HEK293 (cell line): ENCODE data around the gene TRIP4.

Experiments used
- CTCF ChIA-PET: fragments of 350-600 bp; formaldehyde crosslinking; extraction: SDS; loops from one replicate; lab custom pipeline; 2021; ENCODE audit warnings: antibody characterized with exemption; lab: Yijun Ruan, JAX
- POLR2A ChIA-PET: fragments of 300-600 bp; formaldehyde crosslinking; extraction: SDS; loops from one replicate; lab custom pipeline; 2020; ENCODE audit warnings: antibody characterized with exemption, inconsistent platforms; lab: Yijun Ruan, JAX
- H3K27ac ChIP-seq: fragments of 200-500 bp; sonication (Bioruptor generic); 2 replicates; pipeline ENCODE4 v1.5.1; 2014; ENCODE audit warnings: low read depth, low read length, control low read depth, inconsistent platforms; ENCODE audit errors: extremely low read depth
- H3K36me3 ChIP-seq, 2 experiments: fragments of 200-500 bp in 1 of 2; sonication (Bioruptor generic) in 1 of 2; 1 replicate in 1 of 2; 2 replicates in 1 of 2; pipeline ENCODE4 v1.5.1; 2014 to 2017; ENCODE audit warnings: inconsistent platforms in 2 of 2, low read length in 2 of 2; ENCODE audit not compliant: control insufficient read depth in 2 of 2, insufficient read depth in 1 of 2
- H3K4me1 ChIP-seq: fragments of 200-500 bp; sonication (Bioruptor generic); 2 replicates; pipeline ENCODE4 v1.5.1; 2014; ENCODE audit warnings: mild to moderate bottlenecking, low read length, inconsistent platforms; ENCODE audit not compliant: control insufficient read depth, insufficient read depth
- H3K4me3 ChIP-seq: 2 replicates; pipeline ENCODE4 v1.5.1; 2011; ENCODE audit warnings: low read depth, mild to moderate bottlenecking, control low read depth, low read length, moderate library complexity
- H3K9me3 ChIP-seq: fragments of 200-500 bp; sonication (Bioruptor generic); 2 replicates; pipeline ENCODE4 v1.5.1; 2014; ENCODE audit warnings: low read depth, low read length, inconsistent platforms; ENCODE audit not compliant: control insufficient read depth, insufficient read depth
- BCL11A ChIP-seq: fragments of 450-650 bp; formaldehyde crosslinking; IDR thresholded peaks from 2 replicates; pipeline ENCODE4 v1.5.1; 2016; ENCODE audit warnings: low read depth, missing biosample characterization, missing genetic modification characterization
- GLI2 ChIP-seq: fragments of 450-650 bp; formaldehyde crosslinking; IDR thresholded peaks from 2 replicates; pipeline ENCODE4; 2017; ENCODE audit warnings: missing biosample characterization, missing genetic modification characterization, low read depth, borderline replicate concordance
- HOXD13 ChIP-seq: sonication (generic); formaldehyde crosslinking; IDR thresholded peaks from 2 replicates; pipeline ENCODE4 v1.8.0; 2022; ENCODE audit warnings: missing genetic modification reagents, borderline replicate concordance
- KLF7 ChIP-seq: fragments of 450-650 bp; formaldehyde crosslinking; IDR thresholded peaks from 2 replicates; pipeline ENCODE4 v1.5.1; 2016; ENCODE audit warnings: missing biosample characterization, missing genetic modification characterization, borderline replicate concordance
- RBAK ChIP-seq: fragments of 450-650 bp; formaldehyde crosslinking; IDR thresholded peaks from 2 replicates; pipeline ENCODE4 v1.5.1; 2016; ENCODE audit warnings: missing biosample characterization, missing genetic modification characterization
- REPIN1 ChIP-seq: fragments of 450-650 bp; formaldehyde crosslinking; IDR thresholded peaks from 2 replicates; pipeline ENCODE4 v1.5.1; 2017; ENCODE audit warnings: missing biosample characterization, missing genetic modification characterization, low read depth
- SETDB1 ChIP-seq: IDR thresholded peaks from one replicate; pipeline ENCODE4 v1.6.1; 2017; ENCODE audit warnings: mild to moderate bottlenecking, low read length, moderate library complexity, mixed read lengths; ENCODE audit not compliant: insufficient read length
- SP7 ChIP-seq: fragments of 450-650 bp; formaldehyde crosslinking; IDR thresholded peaks from 2 replicates; pipeline ENCODE4 v1.5.1; 2016; ENCODE audit warnings: missing biosample characterization, missing genetic modification characterization
- ZFP3 ChIP-seq: fragments of 450-650 bp; formaldehyde crosslinking; IDR thresholded peaks from 2 replicates; pipeline ENCODE4 v1.5.1; 2016; ENCODE audit warnings: low read depth, missing biosample characterization, missing genetic modification characterization
- ZNF18 ChIP-seq: fragments of 450-650 bp; formaldehyde crosslinking; IDR thresholded peaks from 2 replicates; pipeline ENCODE4 v1.5.1; 2016; ENCODE audit warnings: missing biosample characterization, missing genetic modification characterization
- ZNF362 ChIP-seq: fragments of 450-650 bp; formaldehyde crosslinking; IDR thresholded peaks from 2 replicates; pipeline ENCODE4 v1.5.1; 2016; ENCODE audit warnings: missing biosample characterization, missing genetic modification characterization
- ZNF394 ChIP-seq: fragments of 450-650 bp; formaldehyde crosslinking; IDR thresholded peaks from 2 replicates; pipeline ENCODE4 v1.5.1; 2016; ENCODE audit warnings: missing biosample characterization, missing genetic modification characterization, mild to moderate bottlenecking, moderate library complexity, borderline replicate concordance
- ZNF473 ChIP-seq: fragments of 450-650 bp; formaldehyde crosslinking; IDR thresholded peaks from 2 replicates; pipeline ENCODE4 v1.5.1; 2017; ENCODE audit warnings: missing biosample characterization, missing genetic modification characterization
- ZNF560 ChIP-seq: fragments of 450-650 bp; formaldehyde crosslinking; IDR thresholded peaks from 2 replicates; pipeline ENCODE4 v1.5.1; 2017; ENCODE audit warnings: missing biosample characterization, missing genetic modification characterization, borderline replicate concordance
- ZNF571 ChIP-seq: fragments of 450-650 bp; formaldehyde crosslinking; IDR thresholded peaks from 2 replicates; pipeline ENCODE4 v1.5.0; 2017; ENCODE audit warnings: missing biosample characterization, missing genetic modification characterization
- ZNF596 ChIP-seq: fragments of 450-650 bp; IDR thresholded peaks from 2 replicates; pipeline ENCODE4 v1.5.0; 2018; ENCODE audit warnings: missing biosample characterization, mild to moderate bottlenecking, missing genetic modification characterization, moderate library complexity
- ZNF629 ChIP-seq: fragments of 450-650 bp; formaldehyde crosslinking; IDR thresholded peaks from 2 replicates; pipeline ENCODE4 v1.5.1; 2017; ENCODE audit warnings: missing biosample characterization, missing genetic modification characterization
- ZNF654 ChIP-seq: fragments of 450-650 bp; formaldehyde crosslinking; IDR thresholded peaks from 2 replicates; pipeline ENCODE4 v1.5.1; 2016; ENCODE audit warnings: low read depth, missing biosample characterization, missing genetic modification characterization
- ZNF660 ChIP-seq: fragments of 450-650 bp; IDR thresholded peaks from 2 replicates; pipeline ENCODE4 v1.5.1; 2018; ENCODE audit warnings: missing biosample characterization, mild to moderate bottlenecking, missing genetic modification characterization
- ZNF843 ChIP-seq: fragments of 450-650 bp; formaldehyde crosslinking; IDR thresholded peaks from 2 replicates; pipeline ENCODE4 v1.5.1; 2016; ENCODE audit warnings: missing biosample characterization, missing genetic modification characterization
- ZSCAN23 ChIP-seq: fragments of 450-650 bp; formaldehyde crosslinking; IDR thresholded peaks from 2 replicates; pipeline ENCODE4 v1.5.1; 2016; ENCODE audit warnings: missing biosample characterization, missing genetic modification characterization
- ZSCAN5A ChIP-seq: fragments of 450-650 bp; formaldehyde crosslinking; IDR thresholded peaks from 2 replicates; pipeline ENCODE4 v1.5.1; 2016; ENCODE audit warnings: missing biosample characterization, missing genetic modification characterization
- TF ChIP-seq, protein P1 (sequence below): fragments of 450-650 bp; formaldehyde crosslinking; IDR thresholded peaks from 2 replicates; pipeline ENCODE4 v1.5.1; 2016; ENCODE audit warnings: missing biosample characterization, missing genetic modification characterization
- TF ChIP-seq, protein P2 (sequence below): fragments of 450-650 bp; formaldehyde crosslinking; IDR thresholded peaks from 2 replicates; pipeline ENCODE4 v1.5.1; 2017; ENCODE audit warnings: missing biosample characterization, missing genetic modification characterization
- TF ChIP-seq, protein P3 (sequence below): fragments of 450-650 bp; formaldehyde crosslinking; IDR thresholded peaks from 2 replicates; pipeline ENCODE4 v1.5.1; 2016; ENCODE audit warnings: missing biosample characterization, missing genetic modification characterization

The TRIP4 gene

DNA sequence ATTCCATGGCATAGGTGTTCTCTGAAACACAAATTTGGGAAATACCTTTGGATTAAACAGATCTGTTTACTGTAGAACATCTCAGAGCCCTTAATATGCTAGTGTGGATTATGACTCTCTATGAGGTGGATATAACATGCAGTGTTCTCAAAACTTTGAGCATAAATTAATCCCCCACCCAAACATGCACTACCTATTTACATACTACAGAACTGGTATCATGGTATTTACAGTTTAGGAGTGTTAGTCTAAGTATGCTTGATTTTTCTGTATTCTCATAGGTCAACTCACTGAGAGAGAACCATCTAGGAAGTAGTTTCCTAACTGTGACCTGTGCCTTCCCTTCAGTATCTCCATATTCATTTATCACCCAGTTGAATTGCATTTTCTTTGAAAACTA is 41.8 kb downstream of the TRIP4 start:
- H3K4me1 ChIP-seq: peaks cover 2% of the 10 kb centered on the region; the same call in 1 of the 2 replicates
- TF ChIP-seq KLF7: no peak
- TF ChIP-seq REPIN1 (tag by site-specific recombination): no peak
- TF ChIP-seq ZNF629 (tag by site-specific recombination): no peak
- TF ChIP-seq, protein P1, sequence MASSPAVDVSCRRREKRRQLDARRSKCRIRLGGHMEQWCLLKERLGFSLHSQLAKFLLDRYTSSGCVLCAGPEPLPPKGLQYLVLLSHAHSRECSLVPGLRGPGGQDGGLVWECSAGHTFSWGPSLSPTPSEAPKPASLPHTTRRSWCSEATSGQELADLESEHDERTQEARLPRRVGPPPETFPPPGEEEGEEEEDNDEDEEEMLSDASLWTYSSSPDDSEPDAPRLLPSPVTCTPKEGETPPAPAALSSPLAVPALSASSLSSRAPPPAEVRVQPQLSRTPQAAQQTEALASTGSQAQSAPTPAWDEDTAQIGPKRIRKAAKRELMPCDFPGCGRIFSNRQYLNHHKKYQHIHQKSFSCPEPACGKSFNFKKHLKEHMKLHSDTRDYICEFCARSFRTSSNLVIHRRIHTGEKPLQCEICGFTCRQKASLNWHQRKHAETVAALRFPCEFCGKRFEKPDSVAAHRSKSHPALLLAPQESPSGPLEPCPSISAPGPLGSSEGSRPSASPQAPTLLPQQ (tag by site-specific recombination): no peak
- TF ChIP-seq ZNF571 (tag by site-specific recombination): no peak
- no peak for TF ChIP-seq ZNF362 (tag by site-specific recombination)
- TF ChIP-seq SP7 (tag by site-specific recombination): no peak
- TF ChIP-seq, protein P2, sequence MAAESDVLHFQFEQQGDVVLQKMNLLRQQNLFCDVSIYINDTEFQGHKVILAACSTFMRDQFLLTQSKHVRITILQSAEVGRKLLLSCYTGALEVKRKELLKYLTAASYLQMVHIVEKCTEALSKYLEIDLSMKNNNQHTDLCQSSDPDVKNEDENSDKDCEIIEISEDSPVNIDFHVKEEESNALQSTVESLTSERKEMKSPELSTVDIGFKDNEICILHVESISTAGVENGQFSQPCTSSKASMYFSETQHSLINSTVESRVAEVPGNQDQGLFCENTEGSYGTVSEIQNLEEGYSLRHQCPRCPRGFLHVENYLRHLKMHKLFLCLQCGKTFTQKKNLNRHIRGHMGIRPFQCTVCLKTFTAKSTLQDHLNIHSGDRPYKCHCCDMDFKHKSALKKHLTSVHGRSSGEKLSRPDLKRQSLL (tag by site-specific recombination): no peak
- TF ChIP-seq ZSCAN23: no peak
- TF ChIP-seq ZSCAN5A (tag by site-specific recombination): no peak
- TF ChIP-seq GLI2: no peak
- TF ChIP-seq ZNF596 (tag by site-specific recombination): no peak
- TF ChIP-seq HOXD13: no peak
- TF ChIP-seq ZNF473 (tag by site-specific recombination): no peak
- TF ChIP-seq ZNF394: no peak
- TF ChIP-seq SETDB1: no peak
- no peak for TF ChIP-seq ZNF560 (tag by site-specific recombination)
- TF ChIP-seq ZNF654 (tag by site-specific recombination): no peak
- TF ChIP-seq RBAK (tag by site-specific recombination): no peak
- H3K36me3 ChIP-seq: peaks cover 7 to 8% of the 10 kb centered on the region in 2 experiments; a peak in 2 of 3 replicates
- H3K9me3 ChIP-seq: no peaks in the 10 kb centered on the region
- no peak overlapping the region for H3K27ac ChIP-seq
- POLR2A ChIA-PET: no interaction called here
- no peak overlapping the region for H3K4me3 ChIP-seq
- CTCF ChIA-PET: no interaction called here

DNA sequence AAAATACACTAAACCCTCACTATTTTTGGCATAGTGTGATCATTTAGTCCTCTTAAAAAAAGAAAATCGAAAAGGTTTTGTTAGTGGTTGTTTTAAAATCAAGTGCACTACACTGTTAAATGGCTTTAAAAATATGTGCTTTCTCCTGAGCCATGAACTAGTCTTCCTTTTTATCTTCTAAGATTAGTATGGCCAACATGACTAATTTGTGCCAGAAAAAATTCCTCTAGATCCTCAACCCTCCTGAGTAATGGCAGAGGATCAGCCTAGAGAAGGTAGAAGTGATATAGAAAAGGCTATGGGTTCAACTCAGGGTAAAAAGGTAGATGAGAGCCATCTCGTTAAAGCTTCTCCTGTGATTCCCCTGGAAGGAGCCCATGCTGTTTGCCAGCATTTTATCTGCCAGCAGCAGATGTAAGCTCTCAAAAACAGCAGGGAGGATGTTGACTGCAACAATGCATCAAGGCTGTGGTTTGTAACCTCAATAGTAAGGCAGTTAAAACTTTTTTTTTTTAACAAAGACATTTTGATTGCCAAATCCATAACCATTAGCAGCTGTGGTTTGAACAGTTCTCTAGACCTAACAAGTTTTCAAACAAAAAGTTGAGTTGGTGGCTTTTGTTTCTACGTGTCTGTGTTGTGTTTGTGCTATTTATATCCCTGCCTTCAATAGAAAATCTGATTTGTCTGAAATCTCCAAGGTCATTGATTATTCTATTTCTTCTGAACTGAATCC is 42.5 kb downstream of the TRIP4 start:
- ChIA-PET CTCF (interaction anchor here (0.6 to 1.2 kb wide), 2 partner anchors 85 to 251 kb away, joined by 4 to 5 read pairs; no protein-coding TSS in a partner anchor), POLR2A (no interaction called here)
- H3K9me3 ChIP-seq: no peaks in the 10 kb centered on the region
- H3K4me1 ChIP-seq: peaks cover 2% of the 10 kb centered on the region; the same call in 1 of the 2 replicates
- no peak overlapping the region for H3K4me3 ChIP-seq
- no peak overlapping the region for H3K27ac ChIP-seq
- peaks cover 3 to 4% of the 10 kb centered on the region in 2 experiments; a peak in 2 of 3 replicates for H3K36me3 ChIP-seq
- TF ChIP-seq ZNF843 (tag by site-specific recombination) (peak; percentile 77), ZNF18 (tag by site-specific recombination) (peak; percentile 73; the same call in 1 of the 2 replicates), BCL11A (no peak), ZNF394 (peak; percentile 50; the same call in 1 of the 2 replicates), ZFP3 (no peak), ZNF660 (tag by site-specific recombination) (0 out of 2 replicates have a peak, but pooled peaks have one; percentile 38)
- TF ChIP-seq, protein P3, sequence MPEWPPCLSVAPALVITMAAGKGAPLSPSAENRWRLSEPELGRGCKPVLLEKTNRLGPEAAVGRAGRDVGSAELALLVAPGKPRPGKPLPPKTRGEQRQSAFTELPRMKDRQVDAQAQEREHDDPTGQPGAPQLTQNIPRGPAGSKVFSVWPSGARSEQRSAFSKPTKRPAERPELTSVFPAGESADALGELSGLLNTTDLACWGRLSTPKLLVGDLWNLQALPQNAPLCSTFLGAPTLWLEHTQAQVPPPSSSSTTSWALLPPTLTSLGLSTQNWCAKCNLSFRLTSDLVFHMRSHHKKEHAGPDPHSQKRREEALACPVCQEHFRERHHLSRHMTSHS (tag by site-specific recombination): peak; percentile 61
